DMS114 treated with DMSO at 0.1 percent for 48 hours (cell line): ENCODE results near the gene SGSH.
"Not testable (repeated sequence)": the region's sequence is repeated elsewhere in the genome, so short reads cannot be mapped to it uniquely, and the experiment has no call there.

Experiments
- DNase-seq: peaks from one replicate; lab custom pipeline; 2025; ENCODE audit not compliant: unreplicated experiment; lab: John Stamatoyannopoulos, UW

The SGSH gene

DNA sequence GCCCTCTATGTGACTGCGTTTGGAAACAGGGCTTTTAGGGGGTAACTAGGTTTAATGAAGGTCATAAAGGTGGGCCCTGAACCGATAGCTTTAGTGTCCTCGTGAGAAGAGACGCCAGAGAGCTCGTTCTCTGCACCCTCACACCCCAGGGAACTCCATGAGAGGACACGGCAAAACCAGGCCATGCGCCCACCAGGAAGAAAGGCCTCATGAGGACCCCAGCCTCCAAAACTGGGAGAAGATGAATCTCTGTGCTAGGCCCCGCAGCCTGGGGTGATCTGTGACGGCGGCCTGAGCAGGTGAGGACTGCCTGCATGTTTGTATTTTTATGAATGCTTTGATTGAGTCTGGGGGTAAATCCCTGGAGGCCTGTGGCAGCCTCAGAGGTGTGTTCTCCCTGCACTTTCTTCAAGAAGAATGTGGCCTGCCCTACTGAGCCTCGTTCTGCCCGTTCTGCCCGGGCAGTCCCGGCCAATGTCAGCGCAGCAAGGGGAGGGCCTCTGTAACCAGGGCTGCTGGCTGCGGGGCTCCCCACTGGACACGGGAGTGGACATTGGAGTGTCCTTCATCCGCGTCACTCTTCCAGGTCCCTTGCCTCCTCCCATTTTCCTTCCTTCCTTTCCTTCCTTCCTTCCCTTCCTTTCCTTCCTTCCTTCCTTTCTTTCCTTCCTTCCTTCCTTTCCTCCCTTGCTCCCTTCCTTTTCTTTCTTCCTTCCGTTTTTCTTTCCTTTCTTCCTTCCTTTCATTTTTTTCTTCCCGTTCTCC lies 33.7 kb upstream of the SGSH start:
- no peak for DNase-seq

DNA sequence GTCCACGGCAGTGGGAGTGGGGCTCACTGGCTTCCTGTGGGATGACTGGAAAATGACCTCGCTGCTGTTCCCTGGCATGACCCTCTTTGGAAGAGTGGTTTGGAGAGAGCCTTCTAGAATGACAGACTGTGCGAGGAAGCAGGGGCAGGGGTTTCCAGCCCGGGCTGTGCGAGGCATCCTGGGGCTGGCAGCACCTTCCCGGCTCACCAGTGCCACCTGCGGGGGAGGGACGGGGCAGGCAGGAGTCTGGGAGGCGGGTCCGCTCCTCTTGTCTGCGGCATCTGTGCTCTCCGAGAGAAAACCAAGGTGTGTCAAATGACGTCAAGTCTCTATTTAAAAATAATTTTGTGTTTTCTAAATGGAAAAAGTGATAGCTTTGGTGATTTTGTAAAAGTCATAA lies 32.7 kb upstream of the SGSH start:
- no peak for DNase-seq

GRCh38 chr17:80251966-80252365 lies 31.8 kb upstream of the SGSH start:
- no peak for DNase-seq

- no peak for DNase-seq
These were observed 29.0 kb upstream of the SGSH start for GRCh38 chr17:80248894-80249710.

DNA sequence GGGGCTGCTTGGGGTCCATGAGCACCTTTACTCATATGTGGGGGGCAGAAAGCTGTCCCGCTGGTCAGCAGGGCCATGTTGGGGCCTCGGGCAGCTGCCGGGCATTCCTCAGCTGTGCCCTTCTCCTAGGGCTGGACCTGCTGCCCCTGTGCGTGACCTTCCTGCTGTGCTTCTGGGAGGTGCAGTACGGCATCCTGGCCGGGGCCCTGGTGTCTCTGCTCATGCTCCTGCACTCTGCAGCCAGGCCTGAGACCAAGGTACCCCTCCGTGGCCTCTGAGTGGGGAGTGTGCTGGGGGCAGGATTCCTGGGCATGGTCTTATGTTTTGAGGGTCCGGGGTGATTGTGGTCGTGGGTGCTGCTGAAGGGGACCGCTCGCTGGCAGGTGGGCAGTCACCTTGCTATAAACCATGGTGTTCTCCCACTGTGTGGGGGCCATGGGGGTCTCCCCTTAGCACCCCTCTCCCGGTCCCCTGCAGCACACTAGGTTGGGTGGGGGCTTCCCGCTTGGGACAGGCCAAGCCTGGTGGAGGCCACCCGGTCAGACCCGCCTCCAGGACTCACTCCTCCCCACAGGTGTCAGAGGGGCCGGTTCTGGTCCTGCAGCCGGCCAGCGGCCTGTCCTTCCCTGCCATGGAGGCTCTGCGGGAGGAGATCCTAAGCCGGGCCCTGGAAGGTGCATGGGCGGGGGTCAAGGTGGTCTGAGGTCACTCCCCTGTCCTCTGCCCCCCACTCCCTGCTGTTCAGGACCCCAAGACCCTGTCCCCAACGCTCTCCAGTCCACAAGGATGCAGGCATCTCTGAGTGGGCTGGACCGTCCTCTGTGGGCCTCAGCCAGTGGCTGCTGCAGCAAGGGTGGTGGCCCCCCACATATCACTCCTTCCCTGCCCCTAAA lies 28.1 kb upstream of the SGSH start:
- no peak for DNase-seq

- DNase-seq, result no peak
These were observed 27.4 kb upstream of the SGSH start for GRCh38 chr17:80247561-80247960.

DNA sequence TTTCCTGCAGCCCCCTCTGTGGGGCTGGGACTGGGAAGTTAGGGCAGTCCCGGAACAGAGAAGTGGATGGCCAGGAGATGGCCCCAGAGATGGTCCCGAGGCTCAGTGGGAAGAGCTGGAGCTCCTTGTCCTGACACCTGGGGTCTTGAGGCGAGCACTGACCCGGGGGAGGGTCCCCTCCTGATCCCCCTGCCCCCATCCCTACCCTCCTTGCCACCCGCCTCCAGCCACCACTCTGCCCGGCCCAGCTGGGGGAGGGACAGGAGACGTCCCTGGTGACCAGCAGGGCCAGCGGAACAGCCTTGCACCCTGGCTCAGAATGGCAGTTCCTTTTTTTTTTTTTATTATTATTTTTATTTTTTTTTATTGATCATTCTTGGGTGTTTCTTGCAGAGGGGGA lies 26.6 kb upstream of the SGSH start:
- DNase-seq, result no peak

GRCh38 chr17:80246266-80246681 lies 26.1 kb upstream of the SGSH start:
- DNase-seq, result no peak

DNA sequence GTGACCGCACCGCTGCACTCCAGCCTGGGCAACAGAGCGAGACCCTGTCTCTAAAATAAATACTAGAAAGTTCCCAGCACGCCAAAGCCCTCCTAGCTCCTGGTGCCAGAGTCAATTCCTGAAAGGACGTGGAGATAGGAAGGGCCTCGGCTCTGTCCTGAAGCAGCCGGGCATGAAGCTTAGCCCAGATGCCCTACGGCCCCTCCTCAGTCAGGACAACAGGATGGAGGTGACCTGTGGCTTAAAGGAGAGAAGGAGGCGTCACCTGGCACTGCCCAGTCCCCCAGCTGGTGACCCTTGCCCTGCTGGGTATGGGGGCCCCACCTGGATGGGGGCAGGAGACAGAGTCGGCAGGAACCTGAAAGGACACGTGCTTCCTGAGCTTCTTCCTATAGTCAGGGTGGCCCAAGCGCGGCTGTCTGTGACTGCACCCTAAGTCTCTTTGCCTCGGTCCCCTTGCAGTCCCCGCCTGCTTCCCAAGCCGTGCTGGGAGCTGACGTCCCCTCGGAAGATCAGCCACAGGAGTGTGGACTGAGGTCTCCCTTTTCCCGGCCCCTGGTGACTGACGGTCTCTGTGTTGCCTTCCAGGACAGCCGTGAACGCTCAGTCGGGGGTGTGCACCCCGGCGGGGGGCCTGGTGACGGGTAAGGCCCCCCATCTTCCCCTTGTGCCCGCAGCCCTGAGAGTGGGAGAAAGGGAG lies 25.6 kb upstream of the SGSH start:
- DNase-seq, result no peak

DNA sequence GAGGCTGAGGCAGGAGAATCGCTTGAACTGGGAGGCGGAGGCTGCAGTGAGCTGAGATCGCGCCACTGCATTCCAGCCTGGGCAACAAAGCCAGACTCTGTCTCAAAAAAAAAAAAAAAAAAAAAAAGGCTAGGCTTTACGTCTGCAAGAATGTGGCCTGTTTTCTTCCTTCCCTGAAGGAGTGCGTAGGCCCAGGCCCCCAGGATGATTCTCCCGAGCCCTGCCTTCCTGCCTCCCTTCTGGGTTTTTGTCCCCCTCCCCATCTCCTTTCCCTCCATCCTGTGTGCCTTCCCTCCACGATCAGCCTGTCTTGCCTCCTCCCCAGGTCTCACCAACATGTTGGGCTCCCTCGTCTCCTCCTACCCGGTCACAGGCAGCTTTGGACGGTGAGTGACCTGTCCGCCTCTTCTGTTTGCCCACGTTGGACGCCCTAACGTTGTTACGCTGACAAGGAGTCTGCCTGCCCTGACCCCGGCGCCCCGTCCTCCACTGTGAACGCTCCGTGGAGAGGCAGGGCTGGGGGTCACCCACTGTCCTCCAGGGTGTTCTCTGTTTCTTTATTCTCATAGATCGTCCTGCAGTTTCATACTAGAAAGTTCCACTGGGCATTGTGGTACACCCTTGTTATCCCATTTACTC lies 24.9 kb upstream of the SGSH start:
- DNase-seq, result no peak

- not testable (repeated sequence) for DNase-seq
These were observed 24.3 kb upstream of the SGSH start for GRCh38 chr17:80244448-80244847.

DNA sequence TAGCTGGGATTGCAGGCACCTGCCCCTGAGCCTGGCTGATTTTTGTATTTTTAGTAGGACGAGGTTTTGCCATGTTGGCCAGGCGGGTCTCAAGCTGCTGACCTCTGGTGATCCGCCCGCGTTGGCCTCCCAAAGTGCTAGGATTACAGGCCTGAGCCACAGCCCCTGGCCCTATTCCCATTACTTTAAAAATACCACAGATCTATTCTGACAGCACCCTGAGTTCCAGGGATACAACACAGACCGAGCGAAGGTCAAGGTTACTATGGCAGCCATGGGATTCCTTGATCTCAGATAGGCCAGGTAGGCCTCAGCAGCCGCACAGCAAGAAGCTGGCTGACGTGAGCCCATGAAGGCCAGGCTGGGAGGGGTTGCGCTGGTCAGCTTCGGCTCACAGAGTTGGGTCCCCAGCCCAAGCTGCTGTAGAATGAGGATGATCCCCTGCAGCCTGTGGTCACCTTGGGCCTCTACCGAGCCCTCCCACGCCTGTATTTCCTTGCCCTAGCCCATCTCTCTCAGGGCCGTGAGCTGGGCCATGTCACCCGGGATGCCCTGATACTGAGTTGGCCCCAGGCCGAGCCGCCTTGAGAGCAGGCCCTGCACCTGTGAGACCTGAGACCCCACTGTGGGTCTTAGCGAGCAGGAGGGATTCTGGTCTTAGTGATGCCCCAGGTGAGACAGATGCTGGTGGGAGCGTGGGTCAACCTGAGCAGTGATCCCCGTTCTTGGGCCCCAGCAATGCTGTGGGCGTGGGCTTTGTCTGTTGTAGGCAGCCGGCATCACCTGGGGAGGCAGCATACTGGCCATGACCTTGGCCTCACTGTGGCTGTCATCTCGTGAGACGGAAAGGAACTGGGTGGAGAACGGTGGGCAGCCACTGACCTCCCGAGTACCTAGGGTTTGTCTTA lies 23.6 kb upstream of the SGSH start:
- DNase-seq, result no peak

DNA sequence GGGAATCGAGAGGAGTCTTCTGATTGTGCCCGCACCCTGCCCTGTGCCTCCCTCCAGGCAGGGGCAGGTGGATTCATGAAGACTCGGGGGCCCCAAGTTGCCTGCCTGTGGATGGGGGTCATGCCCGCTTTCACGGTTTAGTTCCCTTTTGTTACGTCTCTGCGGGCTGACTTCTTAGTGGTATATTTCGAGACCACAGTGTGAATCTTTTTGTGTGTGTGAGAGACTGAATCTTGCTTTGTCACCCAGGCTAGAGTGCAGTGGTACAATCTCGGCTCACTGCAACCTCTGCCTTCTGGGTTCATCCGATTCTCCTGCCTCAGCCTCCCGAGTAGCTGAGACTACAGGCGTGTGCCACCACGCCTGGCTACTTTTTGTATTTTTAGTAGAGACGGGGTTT lies 22.4 kb upstream of the SGSH start:
- no peak for DNase-seq

GRCh38 chr17:80237386-80237785 lies 17.3 kb upstream of the SGSH start:
- DNase-seq, result no peak

GRCh38 chr17:80236911-80237310 lies 16.8 kb upstream of the SGSH start:
- no peak for DNase-seq

DNA sequence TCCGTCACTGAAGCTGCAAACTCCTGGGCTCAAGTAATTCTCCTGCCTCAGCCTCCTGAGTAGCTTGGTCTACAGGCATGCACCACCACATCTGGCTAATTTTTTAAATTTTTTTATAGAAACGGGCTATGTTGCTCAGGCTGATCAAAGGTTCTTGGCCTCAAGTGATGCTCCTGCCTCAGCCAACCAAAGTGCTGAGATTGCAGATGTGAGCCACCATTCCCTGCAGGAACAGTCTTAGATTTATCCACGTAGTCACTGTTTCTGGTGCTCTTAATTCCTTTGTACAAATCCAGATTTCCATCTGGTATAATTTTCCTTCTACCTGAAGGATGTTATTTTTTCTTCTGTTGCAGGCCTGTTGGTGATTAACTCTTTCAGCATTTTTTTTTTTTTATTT lies 13.1 kb upstream of the SGSH start:
- no peak for DNase-seq

- no peak for DNase-seq
These were observed 12.3 kb upstream of the SGSH start for GRCh38 chr17:80232438-80232837.

GRCh38 chr17:80229011-80229410 lies 8.9 kb upstream of the SGSH start:
- no peak for DNase-seq

DNA sequence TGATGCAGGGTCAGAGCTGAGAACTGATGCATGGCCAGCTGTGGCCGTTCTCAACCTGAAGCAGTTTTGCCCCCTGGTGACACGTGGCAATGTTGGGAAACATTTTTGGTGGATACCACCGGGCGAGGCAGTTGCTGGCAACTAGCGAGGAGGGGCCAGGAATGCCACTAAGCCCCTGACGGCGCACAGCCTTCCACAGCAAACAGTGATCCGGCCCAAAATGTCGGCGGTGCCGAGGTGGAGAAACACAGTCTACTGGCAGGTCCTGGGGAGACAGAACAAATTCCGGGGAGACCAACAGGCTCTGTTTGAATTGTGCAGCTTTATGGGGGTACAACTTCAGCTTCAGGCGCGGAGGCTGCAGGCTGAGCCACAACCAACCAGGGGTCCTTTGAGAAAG lies 8.3 kb upstream of the SGSH start:
- no peak for DNase-seq
